Muscle layer of colon (tissue), 2 donors: Measurements from ENCODE around the gene MPL.

ENCODE experiments used
- H3K27ac ChIP-seq: one replicate; pipeline ENCODE4 v1.7.0; 2013; ENCODE audit warnings: low read depth, mild to moderate bottlenecking, low read length, moderate library complexity
- H3K27me3 ChIP-seq, 2 donors: one replicate each; pipeline ENCODE4 v1.7.0; 2013; ENCODE audit warnings: low read length in 2 of 2, mild to moderate bottlenecking in 2 of 2; ENCODE audit not compliant: insufficient read depth in 2 of 2, control insufficient read depth in 1 of 2
- H3K36me3 ChIP-seq: one replicate; pipeline ENCODE4 v1.7.0; 2013; ENCODE audit warnings: mild to moderate bottlenecking, low read length; ENCODE audit not compliant: insufficient read depth
- H3K4me1 ChIP-seq: one replicate; pipeline ENCODE4 v1.7.0; 2013; ENCODE audit warnings: mild to moderate bottlenecking, low read length; ENCODE audit not compliant: insufficient read depth
- H3K4me3 ChIP-seq, 2 donors: one replicate each; pipeline ENCODE4 v1.7.0; 2013; ENCODE audit warnings: low read length in 2 of 2, low read depth in 1 of 2, mild to moderate bottlenecking in 1 of 2, moderate library complexity in 1 of 2
- H3K9ac ChIP-seq: one replicate; pipeline ENCODE4 v1.7.0; 2013; ENCODE audit warnings: low read length
- H3K9me3 ChIP-seq: one replicate; pipeline ENCODE4 v1.7.0; 2013; ENCODE audit warnings: mild to moderate bottlenecking, low read length
- donor health status: abdominal sarcoma.
- donor health status: Adenocarcinoma of cecum.

Gene MPL

GRCh38 chr1:43317817-43318471, 19.7 kb upstream of the MPL start:
- H3K4me1 ChIP-seq: no peaks in the 10 kb centered on the region
- H3K4me3 ChIP-seq: no peak overlapping the region
- no peaks in the 10 kb centered on the region for H3K27me3 ChIP-seq
- no peak overlapping the region for H3K27ac ChIP-seq
- no peak overlapping the region for H3K9ac ChIP-seq
- H3K9me3 ChIP-seq: no peaks in the 10 kb centered on the region
- no peaks in the 10 kb centered on the region for H3K36me3 ChIP-seq

GRCh38 chr1:43318831-43319230, 18.8 kb upstream of the MPL start:
- H3K36me3 ChIP-seq: no peaks in the 10 kb centered on the region

GRCh38 chr1:43319288-43319687, 18.3 kb upstream of the MPL start:
- Histone ChIP-seq H3K36me3 (no peaks in the 10 kb centered on the region), H3K27ac (no peak overlapping the region), H3K9me3 (no peaks in the 10 kb centered on the region), H3K4me1 (no peaks in the 10 kb centered on the region), H3K27me3 (no peaks in the 10 kb centered on the region), H3K9ac (no peak overlapping the region), H3K4me3 (no peak overlapping the region)

More at GRCh38 chr1:43318831-43319230, 18.8 kb upstream of the MPL start:
- H3K27me3 ChIP-seq: no peaks in the 10 kb centered on the region
- H3K9me3 ChIP-seq: no peaks in the 10 kb centered on the region
- no peak overlapping the region for H3K4me3 ChIP-seq
- H3K27ac ChIP-seq: no peak overlapping the region
- no peaks in the 10 kb centered on the region for H3K4me1 ChIP-seq
- no peak overlapping the region for H3K9ac ChIP-seq

- no peak overlapping the region for H3K9ac ChIP-seq
- no peaks in the 10 kb centered on the region for H3K9me3 ChIP-seq
- no peaks in the 10 kb centered on the region for H3K27me3 ChIP-seq
- no peak overlapping the region for H3K27ac ChIP-seq
- no peaks in the 10 kb centered on the region for H3K36me3 ChIP-seq
- H3K4me3 ChIP-seq: no peak overlapping the region
- no peaks in the 10 kb centered on the region for H3K4me1 ChIP-seq
These were observed 17.9 kb upstream of the MPL start for GRCh38 chr1:43319766-43320165.

GRCh38 chr1:43321331-43321891, 16.2 kb upstream of the MPL start:
- Histone ChIP-seq H3K27ac (no peak overlapping the region), H3K9ac (no peak overlapping the region), H3K9me3 (no peaks in the 10 kb centered on the region), H3K27me3 (no peaks in the 10 kb centered on the region), H3K4me1 (no peaks in the 10 kb centered on the region), H3K4me3 (no peak overlapping the region), H3K36me3 (no peaks in the 10 kb centered on the region)

GRCh38 chr1:43322506-43322905, 15.1 kb upstream of the MPL start:
- no peaks in the 10 kb centered on the region for H3K4me1 ChIP-seq
- H3K36me3 ChIP-seq: no peaks in the 10 kb centered on the region
- no peaks in the 10 kb centered on the region for H3K9me3 ChIP-seq
- no peak overlapping the region for H3K9ac ChIP-seq
- H3K4me3 ChIP-seq: no peak overlapping the region
- H3K27me3 ChIP-seq: no peaks in the 10 kb centered on the region
- no peak overlapping the region for H3K27ac ChIP-seq

- no peaks in the 10 kb centered on the region for H3K27me3 ChIP-seq
- H3K9ac ChIP-seq: no peak overlapping the region
- no peak overlapping the region for H3K4me3 ChIP-seq
- peaks cover 5% of the 10 kb centered on the region for H3K9me3 ChIP-seq
- H3K27ac ChIP-seq: no peak overlapping the region
- H3K4me1 ChIP-seq: no peaks in the 10 kb centered on the region
- no peaks in the 10 kb centered on the region for H3K36me3 ChIP-seq
These were observed 12.8 kb upstream of the MPL start for GRCh38 chr1:43324810-43325209.

- Histone ChIP-seq H3K4me3 (no peak overlapping the region), H3K4me1 (no peaks in the 10 kb centered on the region), H3K9me3 (peaks cover 5% of the 10 kb centered on the region), H3K27me3 (no peaks in the 10 kb centered on the region), H3K27ac (no peak overlapping the region), H3K9ac (no peak overlapping the region), H3K36me3 (no peaks in the 10 kb centered on the region)
These were observed 12.2 kb upstream of the MPL start for GRCh38 chr1:43325381-43325780.

- Histone ChIP-seq H3K9me3 (peaks cover 5% of the 10 kb centered on the region), H3K4me1 (no peaks in the 10 kb centered on the region)
These were observed 9.9 kb upstream of the MPL start for GRCh38 chr1:43327549-43328292.

GRCh38 chr1:43329995-43330751, 7.4 kb upstream of the MPL start:
- Histone ChIP-seq H3K27me3 (no peaks in the 10 kb centered on the region), H3K4me3 (no peak overlapping the region), H3K9ac (no peak overlapping the region), H3K4me1 (no peaks in the 10 kb centered on the region), H3K36me3 (no peaks in the 10 kb centered on the region), H3K27ac (no peak overlapping the region), H3K9me3 (peaks cover 5% of the 10 kb centered on the region)

More at GRCh38 chr1:43327549-43328292, 9.9 kb upstream of the MPL start:
- no peaks in the 10 kb centered on the region for H3K27me3 ChIP-seq
- H3K9ac ChIP-seq: no peak overlapping the region
- H3K4me3 ChIP-seq: no peak overlapping the region
- H3K36me3 ChIP-seq: no peaks in the 10 kb centered on the region
- H3K27ac ChIP-seq: no peak overlapping the region

- H3K27me3 ChIP-seq: no peaks in the 10 kb centered on the region
- no peak overlapping the region for H3K27ac ChIP-seq
- no peaks in the 10 kb centered on the region for H3K36me3 ChIP-seq
- H3K9me3 ChIP-seq: peaks cover 5% of the 10 kb centered on the region
- no peaks in the 10 kb centered on the region for H3K4me1 ChIP-seq
- no peak overlapping the region for H3K9ac ChIP-seq
- H3K4me3 ChIP-seq: no peak overlapping the region
These were observed 5.9 kb upstream of the MPL start for GRCh38 chr1:43331688-43332087.
